HepG2 (cell line): ENCODE measurements around the gene BRD1. TPM values are rescaled to one million over a fixed set of nuclear protein-coding genes. Genes with fewer than 3 reads are reported as not detected.

ENCODE experiments used
- GATAD1 ChIP-seq: IDR thresholded peaks from 2 replicates; pipeline ENCODE4 v1.6.1; 2016; ENCODE audit warnings: missing genetic modification reagents, missing compliant biosample characterization
- MED8 ChIP-seq: sonication (generic); formaldehyde crosslinking; IDR thresholded peaks from 2 replicates; pipeline ENCODE4 v1.8.1; 2023; ENCODE audit warnings: mild to moderate bottlenecking, missing genetic modification reagents; ENCODE audit not compliant: insufficient replicate concordance
- POLR2G ChIP-seq: fragments of 200-400 bp; formaldehyde crosslinking; IDR thresholded peaks from 2 replicates; pipeline ENCODE4 v1.6.1; 2018; ENCODE audit warnings: mild to moderate bottlenecking, low read depth, low read length, moderate library complexity
- RXRA ChIP-seq: sonication (generic); formaldehyde crosslinking; IDR thresholded peaks from 2 replicates; pipeline ENCODE4 v1.5.1; 2020; ENCODE audit warnings: missing genetic modification reagents
- ZNF101 ChIP-seq: sonication (generic); formaldehyde crosslinking; IDR thresholded peaks from 2 replicates; pipeline ENCODE4 v1.4.0; 2020; ENCODE audit warnings: mild to moderate bottlenecking, low read depth, missing genetic modification reagents, borderline replicate concordance
- ZNF672 ChIP-seq: sonication (generic); formaldehyde crosslinking; IDR thresholded peaks from 2 replicates; pipeline ENCODE4 v1.8.1; 2022; ENCODE audit warnings: missing genetic modification reagents
- ZSCAN29 ChIP-seq: sonication (generic); formaldehyde crosslinking; conservative IDR thresholded peaks from 2 replicates; pipeline ENCODE4 v1.4.0; 2020; ENCODE audit warnings: mild to moderate bottlenecking, missing genetic modification reagents
- polyA plus RNA-seq, 8 experiments: library from polyadenylated mRNA; depleted of rRNA in 3 of 8; stranded (reverse) in 7 of 8; unstranded in 1 of 8; fragments of >200 nt; fragmentation: Illumina TruSeq in 4 of 8; extraction: Trizol in 4 of 8; gene quantifications; 2 replicates each; pipeline versions ENCODE4 v1.2.1 to v1.2.3, GENCODE V29; 2011 to 2016; ENCODE audit warnings: low read depth in 4 of 8, missing spikeins in 1 of 8, mixed read lengths in 1 of 8; ENCODE audit not compliant: insufficient read depth in 1 of 8
- total RNA-seq, 5 experiments: library from RNA; depleted of rRNA; stranded (reverse); fragments of >200 nt; fragmentation: Illumina TruSeq; extraction: Trizol; gene quantifications; 2 replicates each; pipeline ENCODE4 v1.2.3, GENCODE V29; 2016; ENCODE audit warnings: low read depth in 1 of 5
- TF ChIP-seq, protein P1 (sequence below), 2 experiments: sonication (generic) in 1 of 2; formaldehyde crosslinking in 1 of 2; IDR thresholded peaks; 2 replicates each; pipeline versions ENCODE4 v1.5.1 to v1.6.1; 2011 to 2020; ENCODE audit warnings: borderline replicate concordance in 1 of 2, low read depth in 1 of 2, low read length in 1 of 2, mild to moderate bottlenecking in 1 of 2, missing genetic modification reagents in 1 of 2, moderate library complexity in 1 of 2
- TF ChIP-seq, protein P2 (sequence below), 2 experiments: sonication (generic) in 1 of 2; formaldehyde crosslinking in 1 of 2; IDR thresholded peaks; 2 replicates each; pipeline versions ENCODE4 v1.4.0 to v1.6.1; 2018 to 2020; ENCODE audit warnings: missing genetic modification reagents in 2 of 2, borderline replicate concordance in 1 of 2, low read depth in 1 of 2, mild to moderate bottlenecking in 1 of 2, missing biosample characterization in 1 of 2
- TF ChIP-seq, protein P3 (sequence below): sonication (generic); formaldehyde crosslinking; IDR thresholded peaks from 2 replicates; pipeline ENCODE4 v1.4.0; 2020; ENCODE audit warnings: missing genetic modification reagents
- TF ChIP-seq, protein P4 (sequence below): sonication (generic); formaldehyde crosslinking; IDR thresholded peaks from 2 replicates; pipeline ENCODE4 v1.4.0; 2020; ENCODE audit warnings: missing genetic modification reagents
- TF ChIP-seq, protein P5 (sequence below): sonication (generic); formaldehyde crosslinking; IDR thresholded peaks from 2 replicates; pipeline ENCODE4 v1.5.1; 2020; ENCODE audit warnings: mild to moderate bottlenecking, missing genetic modification reagents, moderate library complexity

Gene BRD1
- total and polyA plus RNA-seq, 2 of the 13 experiments (the other 11 are each of a cell fraction or from before 2014, with no cell fraction given) = 5.1 to 12.0 TPM

DNA sequence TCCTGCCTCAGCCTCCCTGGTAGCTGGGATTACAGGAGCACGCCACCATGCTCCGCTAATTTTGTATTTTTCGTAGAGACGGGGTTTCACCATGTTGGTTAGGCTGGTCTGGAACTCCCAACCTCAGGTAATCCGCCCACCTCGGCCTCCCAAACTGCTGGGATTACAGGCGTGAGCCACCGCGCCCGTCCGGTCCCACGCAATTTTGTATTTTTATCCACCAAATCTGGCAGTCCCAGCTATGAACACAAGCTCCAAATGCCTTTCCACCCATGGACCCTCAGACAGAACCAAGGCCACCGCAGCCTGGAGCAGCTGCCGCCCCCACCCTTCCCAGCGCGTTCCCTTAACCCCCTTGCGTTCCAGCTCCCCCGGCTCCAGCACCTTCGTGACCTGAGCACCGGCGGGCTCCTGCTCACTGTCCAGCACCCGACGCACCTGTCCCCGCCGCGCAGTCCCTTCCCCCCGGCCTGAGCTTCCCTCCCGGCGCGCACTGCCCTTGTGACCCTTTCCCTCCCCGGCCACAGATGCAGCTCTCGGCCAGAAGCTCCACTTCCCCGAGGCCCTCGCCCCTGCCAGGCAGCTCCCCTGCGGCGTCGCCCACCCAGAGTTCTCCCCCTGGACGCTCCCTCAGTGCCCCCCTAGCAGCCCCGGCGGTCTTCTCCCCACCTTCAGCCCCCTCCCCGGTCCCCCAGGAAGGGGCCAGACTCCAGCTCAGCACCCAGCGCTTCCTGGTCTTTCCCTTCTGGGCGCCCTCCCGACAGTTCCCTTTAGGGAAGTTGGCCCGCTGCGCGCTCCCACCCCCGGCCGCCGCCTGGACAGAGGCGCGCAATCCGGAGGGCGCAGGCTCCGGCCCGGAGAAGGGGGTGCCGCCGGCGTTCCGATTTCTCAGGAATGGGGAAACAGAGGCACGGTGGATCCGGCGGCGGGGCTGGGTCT, 20.3 kb upstream of the BRD1 start (continued):
- TF ChIP-seq, protein P1, sequence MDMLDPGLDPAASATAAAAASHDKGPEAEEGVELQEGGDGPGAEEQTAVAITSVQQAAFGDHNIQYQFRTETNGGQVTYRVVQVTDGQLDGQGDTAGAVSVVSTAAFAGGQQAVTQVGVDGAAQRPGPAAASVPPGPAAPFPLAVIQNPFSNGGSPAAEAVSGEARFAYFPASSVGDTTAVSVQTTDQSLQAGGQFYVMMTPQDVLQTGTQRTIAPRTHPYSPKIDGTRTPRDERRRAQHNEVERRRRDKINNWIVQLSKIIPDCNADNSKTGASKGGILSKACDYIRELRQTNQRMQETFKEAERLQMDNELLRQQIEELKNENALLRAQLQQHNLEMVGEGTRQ (IDR thresholded peaks at IDR 0.05; ENCODE audit: low read depth, low read length) = no peak
- TF ChIP-seq, protein P1 (CRISPR knock-in tag; IDR thresholded peaks at IDR 0.05; ENCODE audit: borderline replicate concordance) = no peak
- no peak for TF ChIP-seq ZNF101 (CRISPR knock-in tag)
- TF ChIP-seq, protein P2, sequence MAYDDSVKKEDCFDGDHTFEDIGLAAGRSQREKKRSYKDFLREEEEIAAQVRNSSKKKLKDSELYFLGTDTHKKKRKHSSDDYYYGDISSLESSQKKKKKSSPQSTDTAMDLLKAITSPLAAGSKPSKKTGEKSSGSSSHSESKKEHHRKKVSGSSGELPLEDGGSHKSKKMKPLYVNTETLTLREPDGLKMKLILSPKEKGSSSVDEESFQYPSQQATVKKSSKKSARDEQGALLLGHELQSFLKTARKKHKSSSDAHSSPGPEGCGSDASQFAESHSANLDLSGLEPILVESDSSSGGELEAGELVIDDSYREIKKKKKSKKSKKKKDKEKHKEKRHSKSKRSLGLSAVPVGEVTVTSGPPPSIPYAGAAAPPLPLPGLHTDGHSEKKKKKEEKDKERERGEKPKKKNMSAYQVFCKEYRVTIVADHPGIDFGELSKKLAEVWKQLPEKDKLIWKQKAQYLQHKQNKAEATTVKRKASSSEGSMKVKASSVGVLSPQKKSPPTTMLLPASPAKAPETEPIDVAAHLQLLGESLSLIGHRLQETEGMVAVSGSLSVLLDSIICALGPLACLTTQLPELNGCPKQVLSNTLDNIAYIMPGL (CRISPR knock-in tag; IDR thresholded peaks at IDR 0.05; ENCODE audit: borderline replicate concordance in 1 of 2, low read depth in 1 of 2) = 0 out of 4 replicates have a peak, but pooled peaks of 1 of the 2 experiments have one; percentile 21
- TF ChIP-seq GATAD1 (CRISPR knock-in tag) = no peak
- TF ChIP-seq POLR2G = no peak
- TF ChIP-seq RXRA (CRISPR knock-in tag) = 0 out of 2 replicates have a peak, but pooled peaks have one; percentile 10
- TF ChIP-seq, protein P3, sequence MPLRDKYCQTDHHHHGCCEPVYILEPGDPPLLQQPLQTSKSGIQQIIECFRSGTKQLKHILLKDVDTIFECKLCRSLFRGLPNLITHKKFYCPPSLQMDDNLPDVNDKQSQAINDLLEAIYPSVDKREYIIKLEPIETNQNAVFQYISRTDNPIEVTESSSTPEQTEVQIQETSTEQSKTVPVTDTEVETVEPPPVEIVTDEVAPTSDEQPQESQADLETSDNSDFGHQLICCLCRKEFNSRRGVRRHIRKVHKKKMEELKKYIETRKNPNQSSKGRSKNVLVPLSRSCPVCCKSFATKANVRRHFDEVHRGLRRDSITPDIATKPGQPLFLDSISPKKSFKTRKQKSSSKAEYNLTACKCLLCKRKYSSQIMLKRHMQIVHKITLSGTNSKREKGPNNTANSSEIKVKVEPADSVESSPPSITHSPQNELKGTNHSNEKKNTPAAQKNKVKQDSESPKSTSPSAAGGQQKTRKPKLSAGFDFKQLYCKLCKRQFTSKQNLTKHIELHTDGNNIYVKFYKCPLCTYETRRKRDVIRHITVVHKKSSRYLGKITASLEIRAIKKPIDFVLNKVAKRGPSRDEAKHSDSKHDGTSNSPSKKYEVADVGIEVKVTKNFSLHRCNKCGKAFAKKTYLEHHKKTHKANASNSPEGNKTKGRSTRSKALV = peak; percentile 85
- TF ChIP-seq ZNF672 (CRISPR knock-in tag) = 0 out of 2 replicates have a peak, but pooled peaks have one; percentile 32
- TF ChIP-seq, protein P4, sequence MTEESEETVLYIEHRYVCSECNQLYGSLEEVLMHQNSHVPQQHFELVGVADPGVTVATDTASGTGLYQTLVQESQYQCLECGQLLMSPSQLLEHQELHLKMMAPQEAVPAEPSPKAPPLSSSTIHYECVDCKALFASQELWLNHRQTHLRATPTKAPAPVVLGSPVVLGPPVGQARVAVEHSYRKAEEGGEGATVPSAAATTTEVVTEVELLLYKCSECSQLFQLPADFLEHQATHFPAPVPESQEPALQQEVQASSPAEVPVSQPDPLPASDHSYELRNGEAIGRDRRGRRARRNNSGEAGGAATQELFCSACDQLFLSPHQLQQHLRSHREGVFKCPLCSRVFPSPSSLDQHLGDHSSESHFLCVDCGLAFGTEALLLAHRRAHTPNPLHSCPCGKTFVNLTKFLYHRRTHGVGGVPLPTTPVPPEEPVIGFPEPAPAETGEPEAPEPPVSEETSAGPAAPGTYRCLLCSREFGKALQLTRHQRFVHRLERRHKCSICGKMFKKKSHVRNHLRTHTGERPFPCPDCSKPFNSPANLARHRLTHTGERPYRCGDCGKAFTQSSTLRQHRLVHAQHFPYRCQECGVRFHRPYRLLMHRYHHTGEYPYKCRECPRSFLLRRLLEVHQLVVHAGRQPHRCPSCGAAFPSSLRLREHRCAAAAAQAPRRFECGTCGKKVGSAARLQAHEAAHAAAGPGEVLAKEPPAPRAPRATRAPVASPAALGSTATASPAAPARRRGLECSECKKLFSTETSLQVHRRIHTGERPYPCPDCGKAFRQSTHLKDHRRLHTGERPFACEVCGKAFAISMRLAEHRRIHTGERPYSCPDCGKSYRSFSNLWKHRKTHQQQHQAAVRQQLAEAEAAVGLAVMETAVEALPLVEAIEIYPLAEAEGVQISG (CRISPR knock-in tag) = peak; percentile 20; the same call in 1 of the 2 replicates
- TF ChIP-seq ZSCAN29 (CRISPR knock-in tag) = 0 out of 2 replicates have a peak, but pooled peaks have one; percentile 30
- TF ChIP-seq, protein P5, sequence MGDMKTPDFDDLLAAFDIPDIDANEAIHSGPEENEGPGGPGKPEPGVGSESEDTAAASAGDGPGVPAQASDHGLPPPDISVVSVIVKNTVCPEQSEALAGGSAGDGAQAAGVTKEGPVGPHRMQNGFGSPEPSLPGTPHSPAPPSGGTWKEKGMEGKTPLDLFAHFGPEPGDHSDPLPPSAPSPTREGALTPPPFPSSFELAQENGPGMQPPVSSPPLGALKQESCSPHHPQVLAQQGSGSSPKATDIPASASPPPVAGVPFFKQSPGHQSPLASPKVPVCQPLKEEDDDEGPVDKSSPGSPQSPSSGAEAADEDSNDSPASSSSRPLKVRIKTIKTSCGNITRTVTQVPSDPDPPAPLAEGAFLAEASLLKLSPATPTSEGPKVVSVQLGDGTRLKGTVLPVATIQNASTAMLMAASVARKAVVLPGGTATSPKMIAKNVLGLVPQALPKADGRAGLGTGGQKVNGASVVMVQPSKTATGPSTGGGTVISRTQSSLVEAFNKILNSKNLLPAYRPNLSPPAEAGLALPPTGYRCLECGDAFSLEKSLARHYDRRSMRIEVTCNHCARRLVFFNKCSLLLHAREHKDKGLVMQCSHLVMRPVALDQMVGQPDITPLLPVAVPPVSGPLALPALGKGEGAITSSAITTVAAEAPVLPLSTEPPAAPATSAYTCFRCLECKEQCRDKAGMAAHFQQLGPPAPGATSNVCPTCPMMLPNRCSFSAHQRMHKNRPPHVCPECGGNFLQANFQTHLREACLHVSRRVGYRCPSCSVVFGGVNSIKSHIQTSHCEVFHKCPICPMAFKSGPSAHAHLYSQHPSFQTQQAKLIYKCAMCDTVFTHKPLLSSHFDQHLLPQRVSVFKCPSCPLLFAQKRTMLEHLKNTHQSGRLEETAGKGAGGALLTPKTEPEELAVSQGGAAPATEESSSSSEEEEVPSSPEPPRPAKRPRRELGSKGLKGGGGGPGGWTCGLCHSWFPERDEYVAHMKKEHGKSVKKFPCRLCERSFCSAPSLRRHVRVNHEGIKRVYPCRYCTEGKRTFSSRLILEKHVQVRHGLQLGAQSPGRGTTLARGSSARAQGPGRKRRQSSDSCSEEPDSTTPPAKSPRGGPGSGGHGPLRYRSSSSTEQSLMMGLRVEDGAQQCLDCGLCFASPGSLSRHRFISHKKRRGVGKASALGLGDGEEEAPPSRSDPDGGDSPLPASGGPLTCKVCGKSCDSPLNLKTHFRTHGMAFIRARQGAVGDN (CRISPR knock-in tag) = peak; percentile 58
- no peak for TF ChIP-seq MED8 (CRISPR knock-in tag)
